ENCODE results near the gene SPEF1. TPM values are rescaled to one million over a fixed set of nuclear protein-coding genes. Genes with fewer than 3 reads are reported as not detected.
A peak's percentile ranks its signal among the peaks of the same experiment; 100 is the strongest.

Gene SPEF1
- total and polyA plus RNA-seq, 10 donors = 0.06 to 0.11 TPM; not detected in 8

DNA sequence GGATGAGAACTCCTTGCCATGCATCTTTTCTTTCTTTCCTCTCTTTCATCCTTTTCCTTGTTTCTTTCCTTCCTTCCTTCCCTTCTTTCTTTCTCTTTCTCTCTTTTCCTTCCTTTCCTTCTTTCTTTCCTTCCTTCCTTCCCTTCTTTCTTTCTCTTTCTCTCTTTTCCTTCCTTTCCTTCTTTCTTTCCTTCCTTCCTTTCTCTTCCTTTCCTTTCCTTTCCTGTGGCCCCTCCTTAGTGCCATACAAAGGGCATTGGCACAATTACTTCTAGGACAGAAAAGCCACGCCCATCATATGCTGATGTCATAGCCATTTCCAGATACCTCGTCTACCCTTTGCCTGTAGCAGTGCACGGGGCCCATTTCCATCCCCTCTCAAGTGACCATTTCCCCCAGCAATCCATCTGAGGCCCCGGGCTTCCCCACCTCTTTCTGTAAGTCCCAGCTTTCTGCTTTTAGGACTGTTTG, 7.5 kb upstream of the SPEF1 start:
- Histone ChIP-seq H3K4me3 (no peak overlapping the region), H3K4me1 (peaks cover 18 to 51% (median 43%) of the 10 kb centered on the region in 6 donors), H3K27ac (peak overlapping the region in 1 of 8 donors; percentile 17), H3K36me3 (peaks cover 0 to 12% (median 0%) of the 10 kb centered on the region in 6 donors), H3K9me3 (no peaks in the 10 kb centered on the region), H3K27me3 (replicated peaks in 1 of 7) (no peaks in the 10 kb centered on the region)
- TF ChIP-seq POLR2A (IDR thresholded peaks at IDR 0.05) (no peak), POLR2AphosphoS5 (IDR thresholded peaks at IDR 0.05) (no peak)
- TF ChIP-seq, protein P1, sequence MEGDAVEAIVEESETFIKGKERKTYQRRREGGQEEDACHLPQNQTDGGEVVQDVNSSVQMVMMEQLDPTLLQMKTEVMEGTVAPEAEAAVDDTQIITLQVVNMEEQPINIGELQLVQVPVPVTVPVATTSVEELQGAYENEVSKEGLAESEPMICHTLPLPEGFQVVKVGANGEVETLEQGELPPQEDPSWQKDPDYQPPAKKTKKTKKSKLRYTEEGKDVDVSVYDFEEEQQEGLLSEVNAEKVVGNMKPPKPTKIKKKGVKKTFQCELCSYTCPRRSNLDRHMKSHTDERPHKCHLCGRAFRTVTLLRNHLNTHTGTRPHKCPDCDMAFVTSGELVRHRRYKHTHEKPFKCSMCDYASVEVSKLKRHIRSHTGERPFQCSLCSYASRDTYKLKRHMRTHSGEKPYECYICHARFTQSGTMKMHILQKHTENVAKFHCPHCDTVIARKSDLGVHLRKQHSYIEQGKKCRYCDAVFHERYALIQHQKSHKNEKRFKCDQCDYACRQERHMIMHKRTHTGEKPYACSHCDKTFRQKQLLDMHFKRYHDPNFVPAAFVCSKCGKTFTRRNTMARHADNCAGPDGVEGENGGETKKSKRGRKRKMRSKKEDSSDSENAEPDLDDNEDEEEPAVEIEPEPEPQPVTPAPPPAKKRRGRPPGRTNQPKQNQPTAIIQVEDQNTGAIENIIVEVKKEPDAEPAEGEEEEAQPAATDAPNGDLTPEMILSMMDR (IDR thresholded peaks at IDR 0.05 in 8 of 11, conservative IDR thresholded peaks at IDR 0.05 in 3 of 11) = no peak
- intact Hi-C loops (cut with DNase I; ENCODE audit: low total_unique reads) = no loop called here
- peak; percentile 36 for DNase-seq
- WGBS, 5 donors = 48 to 84% (median 54%) methylated on average over 4 of the region's 4 CpGs

DNA sequence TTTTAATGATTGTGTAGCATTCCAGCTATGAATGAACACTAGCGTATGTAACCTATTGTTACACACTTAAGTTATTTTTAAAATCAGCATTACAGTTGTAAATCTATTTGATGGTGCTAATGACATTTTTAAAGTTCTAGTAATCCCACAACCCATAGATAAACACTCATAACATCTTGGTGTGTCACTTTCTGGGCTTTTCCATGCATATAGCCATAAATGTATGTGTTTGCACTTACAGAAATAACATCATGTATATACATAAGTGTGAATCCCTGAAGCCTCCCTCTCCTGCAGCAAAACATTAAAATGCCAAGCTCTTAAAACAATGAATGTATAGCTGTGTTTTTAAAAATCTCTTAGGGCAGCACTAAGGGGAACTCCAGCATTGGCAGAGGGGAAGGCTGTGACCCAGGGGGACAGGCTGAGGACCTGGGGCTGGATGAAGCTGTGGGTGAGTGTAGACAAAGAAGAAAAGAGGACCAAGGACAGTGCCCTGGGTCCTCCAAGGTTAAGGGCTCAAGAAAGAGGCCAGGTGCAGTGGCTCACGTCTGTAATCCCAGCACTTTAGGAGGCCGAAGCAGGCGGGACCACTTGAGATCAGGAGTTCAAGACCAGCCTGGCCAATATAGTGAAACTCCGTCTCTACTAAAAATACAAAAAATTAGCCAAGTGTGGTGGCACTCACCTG, 6.2 kb upstream of the SPEF1 start:
- TF ChIP-seq POLR2AphosphoS5 (IDR thresholded peaks at IDR 0.05) (no peak), POLR2A (IDR thresholded peaks at IDR 0.05) (no peak)
- TF ChIP-seq, protein P1 (IDR thresholded peaks at IDR 0.05 in 8 of 11, conservative IDR thresholded peaks at IDR 0.05 in 3 of 11) = no peak
- intact Hi-C loops (cut with DNase I; ENCODE audit: low total_unique reads) = loop anchor here (2.0 kb wide), 1 partner anchor 31 kb away; no protein-coding TSS in a partner anchor
- peak overlapping the region in 7 of 8 donors; percentile 18 to 83 (median 38) for H3K4me3 ChIP-seq

DNA sequence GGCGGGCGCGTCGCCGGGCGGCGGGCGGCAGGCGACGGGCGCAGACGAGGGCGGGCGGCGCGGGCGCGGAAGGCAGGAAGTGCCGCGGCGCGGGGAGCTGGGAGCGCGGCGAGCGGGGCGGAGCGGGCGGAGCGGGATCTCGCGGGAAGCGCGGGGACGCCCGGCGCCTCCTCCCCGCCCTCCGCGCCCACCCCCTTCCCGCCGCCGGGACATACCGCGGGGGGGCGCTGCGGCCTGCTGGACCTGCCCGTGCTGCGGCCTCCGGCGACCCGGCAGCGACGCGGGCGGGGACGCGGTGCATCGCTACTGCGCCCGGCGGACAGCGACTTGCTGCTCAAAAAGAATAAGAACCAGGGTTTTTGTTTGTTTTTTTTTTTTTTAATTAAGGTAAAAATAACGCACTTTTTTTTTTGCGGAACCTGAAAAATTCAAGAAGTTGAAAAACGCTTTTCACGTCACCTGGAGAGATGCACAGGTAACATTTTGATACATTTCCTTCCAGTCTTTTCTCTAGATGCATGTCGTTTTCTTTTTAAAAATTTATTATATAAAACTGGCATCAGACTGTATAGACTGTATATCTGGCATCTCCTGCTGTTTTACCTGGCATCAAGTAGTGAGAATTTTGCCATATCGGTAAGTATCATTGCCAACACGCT, 5.5 kb upstream of the SPEF1 start, which contains the start of gene CENPB:
Gene CENPB (minus strand): TSS at position 76 of the 659 bp plus-strand sequence. CDS start 257 bp downstream, outside the sequence.
- WGBS, 5 donors = 3 to 6% (median 5%) methylated on average over 25 to 70 of the region's 70 CpGs
- peak; percentile 97 for DNase-seq
- Histone ChIP-seq H3K27ac (peak within 1 kb of the TSS; percentile 69 to 89 (median 84)), H3K27me3 (replicated peaks in 1 of 7) (no peaks in the 10 kb centered on the region), H3K4me1 (peaks cover 21 to 68% (median 50%) of the 10 kb centered on the region in 6 donors), H3K4me3 (peak within 1 kb of the TSS; percentile 41 to 83 (median 50)), H3K36me3 (peaks cover 0 to 24% (median 0%) of the 10 kb centered on the region in 6 donors), H3K9me3 (no peaks in the 10 kb centered on the region)
- intact Hi-C loops (cut with DNase I; ENCODE audit: low total_unique reads) = loop anchor here (2.0 kb wide), 1 partner anchor 32 kb away; no protein-coding TSS in a partner anchor
- TF ChIP-seq POLR2A (IDR thresholded peaks at IDR 0.05) (no peak), POLR2AphosphoS5 (IDR thresholded peaks at IDR 0.05) (peak; percentile 67 to 76 (median 73))
- TF ChIP-seq, protein P1 (IDR thresholded peaks at IDR 0.05 in 8 of 11, conservative IDR thresholded peaks at IDR 0.05 in 3 of 11) = peak; percentile 49 to 96 (median 90)

More for the DNA sequence above, 6.2 kb upstream of the SPEF1 start:
- Histone ChIP-seq H3K4me1 (peaks cover 21 to 64% (median 50%) of the 10 kb centered on the region in 6 donors), H3K36me3 (peaks cover 0 to 24% (median 0%) of the 10 kb centered on the region in 6 donors), H3K27ac (peak overlapping the region in 6 of 8 donors; percentile 61 to 89 (median 66)), H3K9me3 (no peaks in the 10 kb centered on the region), H3K27me3 (replicated peaks in 1 of 7) (no peaks in the 10 kb centered on the region)
- peak; percentile 34 for DNase-seq
- WGBS, 5 donors = 71 to 81% (median 77%) methylated on average over 5 of the region's 5 CpGs
